Hepatocyte (in vitro differentiated cells): Measurements from ENCODE around the gene QRICH1. TPM values are rescaled to one million over a fixed set of nuclear protein-coding genes. Genes with fewer than 3 reads are reported as not detected.

Source experiments
- DNase-seq: peaks from one replicate; pipeline ENCODE4 v3.0.0-alpha.2; 2016; ENCODE audit warnings: low spot score
- H2AFZ ChIP-seq: fragments of 200-600 bp; sonication (generic); 2 replicates; pipeline ENCODE4 v1.6.0; 2016; ENCODE audit warnings: antibody characterized with exemption, mild to moderate bottlenecking
- H3K27ac ChIP-seq: fragments of 200-600 bp; sonication (generic); 2 replicates; pipeline ENCODE4 v1.5.1; 2016; ENCODE audit warnings: mild to moderate bottlenecking
- H3K27me3 ChIP-seq: fragments of 200-600 bp; sonication (generic); 2 replicates; pipeline ENCODE4 v1.6.1; 2016
- H3K36me3 ChIP-seq: fragments of 200-600 bp; sonication (generic); replicated peaks from 2 replicates; pipeline ENCODE4 v1.5.1; 2016; ENCODE audit warnings: low read depth; ENCODE audit not compliant: insufficient read depth
- H3K4me1 ChIP-seq: fragments of 200-600 bp; sonication (generic); 2 replicates; pipeline ENCODE4 v1.5.1; 2016; ENCODE audit warnings: mild to moderate bottlenecking, moderate library complexity; ENCODE audit not compliant: insufficient read depth
- H3K4me2 ChIP-seq: fragments of 200-600 bp; sonication (generic); 2 replicates; pipeline ENCODE4 v1.6.0; 2016
- H3K4me3 ChIP-seq: fragments of 200-600 bp; sonication (generic); 2 replicates; pipeline ENCODE4 v1.5.1; 2016; ENCODE audit warnings: mild to moderate bottlenecking
- H3K79me2 ChIP-seq: fragments of 200-600 bp; sonication (generic); 2 replicates; pipeline ENCODE4 v1.6.0; 2017; ENCODE audit warnings: mild to moderate bottlenecking
- H3K9me2 ChIP-seq: fragments of 200-600 bp; sonication (generic); replicated peaks from 2 replicates; pipeline ENCODE4 v1.6.0; 2017; ENCODE audit warnings: mild to moderate bottlenecking; ENCODE audit not compliant: insufficient read depth
- H3K9me3 ChIP-seq: fragments of 200-600 bp; sonication (generic); 2 replicates; pipeline ENCODE4 v1.5.1; 2016; ENCODE audit warnings: low read depth, mild to moderate bottlenecking
- H4K20me1 ChIP-seq: fragments of 200-600 bp; sonication (generic); 2 replicates; pipeline ENCODE4 v1.6.0; 2016; ENCODE audit warnings: mild to moderate bottlenecking; ENCODE audit not compliant: insufficient read depth, poor library complexity, severe bottlenecking
- EZH2 ChIP-seq: fragments of 200-600 bp; sonication (generic); IDR thresholded peaks from 2 replicates; pipeline ENCODE4 v1.6.1; 2016; ENCODE audit warnings: antibody characterized with exemption, mild to moderate bottlenecking, borderline replicate concordance
- EZH2phosphoT487 ChIP-seq: fragments of 200-600 bp; sonication (generic); IDR thresholded peaks from one replicate; pipeline ENCODE4 v1.6.1; 2018; ENCODE audit warnings: antibody characterized with exemption, mild to moderate bottlenecking, low read depth, moderate library complexity; ENCODE audit not compliant: unreplicated experiment, severe bottlenecking
- WGBS: methylation state at CpG from one replicate; pipeline ENCODE4 v1.1.6; 2016; ENCODE audit warnings: low lambda C conversion rate; ENCODE audit errors: missing lambda C conversion rate; 5-methylcytosine and 5-hydroxymethylcytosine counted together
- polyA plus RNA-seq: library from polyadenylated mRNA; unstranded; fragments of >200 nt; fragmentation: Nextera tagmentation; extraction: Ambion mirVana; gene quantifications from 2 replicates; pipeline ENCODE4 v1.2.1, GENCODE V29; 2016
- total RNA-seq: library from RNA; depleted of rRNA; stranded (reverse); fragments of >200 nt; gene quantifications from 2 replicates; pipeline ENCODE4 v1.2.3, GENCODE V29; 2014
- TF ChIP-seq, protein P1 (sequence below): fragments of 200-600 bp; sonication (generic); IDR thresholded peaks from 2 replicates; pipeline ENCODE4 v1.5.1; 2016; ENCODE audit warnings: antibody characterized with exemption, mild to moderate bottlenecking; ENCODE audit not compliant: poor library complexity

The QRICH1 gene
- total and polyA plus RNA-seq, 2 experiments from 2014 or later: 42.6 to 79.9 TPM

DNA sequence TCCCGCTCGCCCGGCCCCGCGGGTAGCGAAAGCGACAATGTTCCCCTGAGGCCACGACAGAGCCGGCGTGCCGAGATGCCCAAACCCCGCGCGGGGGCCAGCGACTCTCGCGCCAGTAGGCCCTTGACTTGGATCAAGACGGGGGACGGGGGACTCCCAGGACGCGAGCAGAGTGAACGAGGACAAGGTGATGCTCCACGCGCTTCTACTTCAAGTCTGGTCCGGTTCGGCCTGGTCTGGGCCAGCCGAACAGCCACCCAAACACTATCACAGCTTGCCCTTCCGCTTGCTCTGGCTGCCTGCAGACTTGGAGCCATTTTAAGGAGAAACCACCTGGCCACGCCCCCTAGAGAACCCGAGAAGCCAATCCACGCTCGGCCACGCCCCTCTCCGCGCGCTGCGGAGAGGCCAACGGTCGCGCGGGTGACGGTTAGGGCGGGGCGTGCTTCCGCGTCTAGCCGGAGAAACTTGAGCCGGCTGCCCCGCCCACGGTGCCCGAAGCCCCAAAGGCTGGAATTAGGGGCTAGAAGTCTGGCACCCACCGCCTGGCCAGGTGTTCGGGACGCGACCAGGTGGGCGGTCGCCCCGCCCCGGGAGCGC lies 72.6 kb downstream of the QRICH1 start:
- no peak for TF ChIP-seq EZH2phosphoT487
- TF ChIP-seq, protein P1, sequence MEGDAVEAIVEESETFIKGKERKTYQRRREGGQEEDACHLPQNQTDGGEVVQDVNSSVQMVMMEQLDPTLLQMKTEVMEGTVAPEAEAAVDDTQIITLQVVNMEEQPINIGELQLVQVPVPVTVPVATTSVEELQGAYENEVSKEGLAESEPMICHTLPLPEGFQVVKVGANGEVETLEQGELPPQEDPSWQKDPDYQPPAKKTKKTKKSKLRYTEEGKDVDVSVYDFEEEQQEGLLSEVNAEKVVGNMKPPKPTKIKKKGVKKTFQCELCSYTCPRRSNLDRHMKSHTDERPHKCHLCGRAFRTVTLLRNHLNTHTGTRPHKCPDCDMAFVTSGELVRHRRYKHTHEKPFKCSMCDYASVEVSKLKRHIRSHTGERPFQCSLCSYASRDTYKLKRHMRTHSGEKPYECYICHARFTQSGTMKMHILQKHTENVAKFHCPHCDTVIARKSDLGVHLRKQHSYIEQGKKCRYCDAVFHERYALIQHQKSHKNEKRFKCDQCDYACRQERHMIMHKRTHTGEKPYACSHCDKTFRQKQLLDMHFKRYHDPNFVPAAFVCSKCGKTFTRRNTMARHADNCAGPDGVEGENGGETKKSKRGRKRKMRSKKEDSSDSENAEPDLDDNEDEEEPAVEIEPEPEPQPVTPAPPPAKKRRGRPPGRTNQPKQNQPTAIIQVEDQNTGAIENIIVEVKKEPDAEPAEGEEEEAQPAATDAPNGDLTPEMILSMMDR: no peak
- TF ChIP-seq EZH2: no peak
- peak overlapping the region; percentile 74 for H3K4me3 ChIP-seq
- H3K9me2 ChIP-seq: no peaks in the 10 kb centered on the region
- H4K20me1 ChIP-seq: peaks cover 8% of the 10 kb centered on the region
- H3K79me2 ChIP-seq: peaks cover 56% of the 10 kb centered on the region
- peak; percentile 100 for DNase-seq
- H3K27ac ChIP-seq: peak overlapping the region; percentile 100
- no peaks in the 10 kb centered on the region for H3K9me3 ChIP-seq
- no peaks in the 10 kb centered on the region for H3K27me3 ChIP-seq
- peaks cover 37% of the 10 kb centered on the region for H3K4me1 ChIP-seq
- H3K36me3 ChIP-seq: no peaks in the 10 kb centered on the region
- peak overlapping the region; percentile 91 for H2AFZ ChIP-seq
- WGBS: under 1% methylated on average over 60 of the region's 60 CpGs
- H3K4me2 ChIP-seq: peak overlapping the region; percentile 96

DNA sequence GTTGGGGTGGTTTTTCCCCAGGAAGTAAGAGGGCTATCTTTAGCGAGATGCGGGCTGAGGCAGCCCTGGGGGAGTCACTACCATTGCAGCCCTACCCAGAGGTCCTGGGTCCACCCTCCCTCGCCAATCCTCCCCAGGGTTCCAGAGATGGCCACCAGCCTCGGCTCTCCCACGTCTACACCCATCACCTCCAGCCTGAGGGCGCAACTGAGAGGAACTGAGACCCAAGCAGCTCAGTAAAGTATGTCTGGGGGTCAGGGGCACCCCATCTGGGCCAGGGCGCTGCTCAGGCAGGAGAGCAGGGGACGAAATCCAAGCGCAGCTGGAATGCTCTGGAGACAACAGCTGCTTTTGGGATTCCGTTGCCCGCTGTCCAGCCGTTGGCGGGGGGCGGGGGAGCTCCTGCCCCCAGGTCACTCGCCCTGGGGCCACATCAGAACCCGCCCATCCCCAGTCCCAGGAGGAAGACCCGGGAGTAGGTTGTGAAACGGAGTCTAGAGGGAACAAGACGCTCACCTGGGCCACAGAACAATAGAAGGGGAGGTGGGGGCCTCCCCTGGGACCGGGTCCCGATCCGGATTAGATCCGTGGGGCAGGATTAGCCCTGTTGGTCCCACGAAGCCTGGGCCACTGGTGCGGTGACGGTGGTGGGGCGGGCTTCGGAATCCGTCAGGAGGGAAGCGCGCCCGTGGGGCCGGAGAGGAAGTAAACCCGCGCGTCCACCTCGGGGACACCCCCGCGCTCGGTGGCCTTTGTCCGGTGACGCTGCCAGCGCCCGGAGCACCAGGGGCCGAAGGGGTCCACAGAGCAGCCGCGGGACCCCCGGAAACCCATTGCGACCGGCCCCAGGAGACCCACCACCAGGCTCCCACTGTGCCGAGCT lies 73.3 kb downstream of the QRICH1 start:
- Histone ChIP-seq H3K27ac (peak overlapping the region; percentile 96), H3K4me3 (peak overlapping the region; percentile 67), H4K20me1 (peaks cover 12% of the 10 kb centered on the region), H3K27me3 (no peaks in the 10 kb centered on the region), H2AFZ (peak overlapping the region; percentile 20), H3K4me2 (peak overlapping the region; percentile 96), H3K9me3 (no peaks in the 10 kb centered on the region), H3K36me3 (no peaks in the 10 kb centered on the region), H3K79me2 (peaks cover 54% of the 10 kb centered on the region), H3K4me1 (peaks cover 37% of the 10 kb centered on the region), H3K9me2 (no peaks in the 10 kb centered on the region)
- DNase-seq: peak; percentile 72
- WGBS: 1% methylated on average over 45 of the region's 51 CpGs
- no peak for TF ChIP-seq EZH2
- TF ChIP-seq, protein P1: no peak
- TF ChIP-seq EZH2phosphoT487: no peak

DNA sequence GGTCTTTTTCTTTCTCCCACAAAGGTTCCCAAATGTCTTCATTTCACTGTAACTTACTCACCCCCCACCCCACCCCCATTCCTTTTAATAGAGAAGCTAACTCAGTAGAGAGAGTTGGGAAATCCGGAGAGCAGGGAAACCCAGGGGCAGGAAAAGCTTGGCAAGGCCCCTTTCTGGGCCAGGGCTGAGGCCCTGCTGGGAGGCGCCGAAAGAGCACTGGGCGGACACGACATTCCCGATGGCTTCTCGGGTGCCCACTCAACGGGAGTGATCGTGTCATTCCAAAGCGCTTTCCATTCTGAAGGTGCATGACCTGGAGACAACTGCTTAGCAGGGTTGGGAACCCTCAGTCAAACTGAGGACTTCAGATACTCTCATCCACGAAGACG lies 73.9 kb downstream of the QRICH1 start:
- TF ChIP-seq, protein P1: no peak
- no peak for TF ChIP-seq EZH2phosphoT487
- no peak for TF ChIP-seq EZH2
- Histone ChIP-seq H4K20me1 (peaks cover 12% of the 10 kb centered on the region), H3K27ac (peak overlapping the region; percentile 96), H3K9me3 (no peaks in the 10 kb centered on the region), H3K36me3 (no peaks in the 10 kb centered on the region), H3K27me3 (no peaks in the 10 kb centered on the region), H3K4me1 (peaks cover 37% of the 10 kb centered on the region), H3K4me2 (peak overlapping the region; percentile 96), H2AFZ (no peak overlapping the region), H3K4me3 (peak overlapping the region; percentile 67), H3K79me2 (peaks cover 54% of the 10 kb centered on the region), H3K9me2 (no peaks in the 10 kb centered on the region)
- DNase-seq: no peak
- WGBS: 40% methylated on average over 12 of the region's 12 CpGs
